NAMALWA (cell line): Measurements from ENCODE around the gene NRAS.

ENCODE experiments used
- DNase-seq: peaks from one replicate; pipeline ENCODE4 v3.0.0-alpha.2; 2015; ENCODE audit warnings: low spot score

The NRAS gene

DNA sequence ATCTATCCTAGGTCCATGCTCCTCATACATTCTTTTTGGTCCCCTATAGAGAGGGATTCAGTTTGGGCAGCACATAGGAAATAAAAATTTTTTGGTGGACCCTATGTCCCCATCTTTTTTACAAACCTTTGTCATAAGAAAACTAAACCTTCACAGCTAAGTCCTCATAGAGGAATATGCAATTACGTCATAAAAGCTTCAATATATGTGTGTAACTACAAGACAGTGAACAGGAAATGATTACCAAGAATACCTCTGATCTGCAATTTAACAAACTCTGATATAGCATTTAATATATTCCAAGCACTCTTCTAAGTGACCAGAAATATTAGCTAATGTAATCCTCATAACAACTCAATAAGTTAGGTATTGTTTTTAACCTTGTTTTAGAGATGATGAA is 40.5 kb downstream of the NRAS start:
- DNase-seq, result no peak

DNA sequence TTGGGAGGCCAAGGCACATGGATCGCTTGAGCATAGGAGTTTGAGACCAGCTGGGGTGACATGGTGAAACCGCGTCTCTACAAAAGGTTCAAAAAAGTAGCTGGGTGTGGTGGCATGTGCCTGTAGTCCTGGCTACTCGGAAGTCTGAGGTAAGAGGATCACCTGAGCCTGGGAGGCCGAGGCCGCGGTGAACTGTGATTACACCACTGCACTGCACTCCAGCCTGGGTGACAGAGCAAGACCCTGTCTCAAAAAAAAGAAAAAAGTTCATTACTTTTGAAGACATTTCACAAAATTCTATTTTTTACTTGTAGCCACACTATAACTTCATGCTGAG is 44.7 kb downstream of the NRAS start:
- no peak for DNase-seq

DNA sequence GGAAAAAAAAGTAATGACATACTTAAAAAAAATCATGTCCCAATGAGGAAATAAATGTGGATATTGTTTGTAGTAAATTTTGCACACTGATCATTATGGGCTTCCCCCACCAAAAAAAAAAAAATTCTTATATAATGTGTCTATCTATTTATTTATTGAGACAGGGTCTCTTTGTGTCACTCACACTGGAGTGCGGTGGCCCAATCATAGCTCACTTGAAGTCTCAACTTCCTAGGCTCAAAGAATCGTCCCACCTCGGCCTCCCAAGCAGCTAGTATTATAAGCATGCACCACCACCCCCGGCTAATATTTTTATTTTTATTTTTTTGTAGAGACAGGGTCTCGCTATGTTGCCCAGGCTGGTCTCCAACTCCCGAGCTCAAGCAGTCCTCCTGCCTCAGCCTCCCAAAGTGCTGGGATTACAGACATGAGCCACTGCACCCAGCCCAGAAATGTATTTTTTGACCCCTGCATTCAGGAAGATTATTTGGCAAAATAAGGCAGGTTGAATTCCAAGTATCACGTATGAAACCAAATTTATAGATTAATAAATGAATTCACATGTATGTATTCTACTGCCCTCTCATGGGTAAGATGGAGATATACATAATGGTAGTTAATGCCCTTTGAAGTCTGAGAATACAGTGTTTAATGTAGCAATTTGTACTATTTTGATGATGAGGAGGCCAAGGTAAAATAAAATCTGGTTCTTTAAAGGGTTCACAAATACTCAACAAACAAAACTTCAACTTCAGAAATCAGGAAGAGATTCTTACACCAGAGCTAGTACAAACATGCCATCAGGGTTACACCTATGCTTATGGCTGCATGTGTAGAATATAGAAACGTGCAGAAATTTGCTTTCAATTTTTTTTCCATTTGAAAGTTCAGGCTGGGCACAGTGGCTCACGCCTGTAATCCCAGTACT is 45.3 kb downstream of the NRAS start:
- DNase-seq, result peak; percentile 43

DNA sequence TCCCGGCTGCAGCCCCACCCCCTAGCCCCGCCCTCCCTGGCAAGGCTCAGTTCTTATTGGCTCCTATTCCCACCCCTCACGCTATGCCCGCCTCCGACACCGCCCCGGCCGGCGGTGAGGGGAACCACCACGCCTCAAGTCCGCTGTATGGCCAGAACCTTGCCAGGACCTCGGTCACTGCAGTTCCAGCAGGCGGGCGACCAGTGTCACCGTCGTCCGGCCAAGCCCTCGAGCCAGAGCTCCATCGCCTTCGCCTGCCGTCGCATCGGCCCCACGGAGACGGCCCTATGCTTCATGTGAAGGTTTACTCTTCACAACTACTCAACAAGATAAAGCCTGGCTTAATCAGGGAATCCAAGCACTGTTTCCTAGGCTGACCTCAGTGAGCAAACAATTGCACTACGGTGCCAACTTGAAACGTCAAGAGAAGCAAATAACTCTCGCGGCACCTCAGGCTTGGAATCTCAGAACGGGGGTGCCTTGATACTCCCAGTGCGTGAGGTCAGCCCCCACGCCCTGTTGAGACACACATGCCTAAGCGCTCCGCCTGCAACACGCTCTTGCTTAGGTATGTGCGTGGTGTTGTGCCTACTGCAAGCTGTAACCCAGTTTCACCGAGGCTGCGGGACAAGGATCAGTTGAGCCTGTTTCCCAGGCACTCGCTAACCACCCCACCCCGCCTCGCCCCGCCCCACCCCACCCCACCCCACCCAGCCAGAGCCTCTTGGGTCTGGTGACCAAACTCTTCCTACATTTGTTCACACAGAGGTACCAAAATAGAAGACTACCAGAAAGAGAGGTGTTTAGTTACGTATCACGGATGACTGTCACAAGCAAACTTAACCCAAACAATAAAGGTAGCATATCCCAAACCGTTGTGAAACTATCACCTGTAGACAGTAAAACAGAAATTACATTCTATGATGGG is 46.2 kb downstream of the NRAS start:
- peak; percentile 81 for DNase-seq

DNA sequence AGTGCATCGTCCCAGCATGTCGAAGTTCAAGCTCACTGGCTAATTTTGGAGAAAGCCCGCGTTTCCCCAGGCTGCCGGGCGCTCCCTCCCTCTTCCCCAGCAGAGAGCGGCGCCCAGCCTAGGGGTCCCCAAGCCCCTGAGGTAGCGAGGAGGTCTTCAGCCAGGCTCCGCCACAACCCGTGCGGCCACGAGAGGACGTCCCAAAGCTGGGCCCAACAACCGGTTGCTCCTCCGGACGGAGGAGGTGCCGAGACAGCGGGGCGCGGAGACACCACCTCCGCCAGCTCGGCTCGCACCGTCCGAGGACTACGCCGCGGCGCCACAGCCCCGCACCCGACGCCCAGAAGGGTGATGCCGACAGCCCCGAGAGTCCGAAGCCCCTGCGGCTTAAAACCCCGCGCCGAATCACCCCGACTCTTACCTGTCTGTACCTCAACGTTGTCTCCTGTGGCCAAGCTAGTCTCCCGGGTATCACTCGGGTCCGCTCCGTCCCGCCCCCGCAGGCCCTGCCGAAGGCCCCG is 46.9 kb downstream of the NRAS start, which contains the start of gene DENND2C:
DENND2C (minus strand) TSS at position 488 of the 521 bp plus-strand sequence. CDS start 44,065 bp downstream, outside the sequence.
- DNase-seq, result no peak

DNA sequence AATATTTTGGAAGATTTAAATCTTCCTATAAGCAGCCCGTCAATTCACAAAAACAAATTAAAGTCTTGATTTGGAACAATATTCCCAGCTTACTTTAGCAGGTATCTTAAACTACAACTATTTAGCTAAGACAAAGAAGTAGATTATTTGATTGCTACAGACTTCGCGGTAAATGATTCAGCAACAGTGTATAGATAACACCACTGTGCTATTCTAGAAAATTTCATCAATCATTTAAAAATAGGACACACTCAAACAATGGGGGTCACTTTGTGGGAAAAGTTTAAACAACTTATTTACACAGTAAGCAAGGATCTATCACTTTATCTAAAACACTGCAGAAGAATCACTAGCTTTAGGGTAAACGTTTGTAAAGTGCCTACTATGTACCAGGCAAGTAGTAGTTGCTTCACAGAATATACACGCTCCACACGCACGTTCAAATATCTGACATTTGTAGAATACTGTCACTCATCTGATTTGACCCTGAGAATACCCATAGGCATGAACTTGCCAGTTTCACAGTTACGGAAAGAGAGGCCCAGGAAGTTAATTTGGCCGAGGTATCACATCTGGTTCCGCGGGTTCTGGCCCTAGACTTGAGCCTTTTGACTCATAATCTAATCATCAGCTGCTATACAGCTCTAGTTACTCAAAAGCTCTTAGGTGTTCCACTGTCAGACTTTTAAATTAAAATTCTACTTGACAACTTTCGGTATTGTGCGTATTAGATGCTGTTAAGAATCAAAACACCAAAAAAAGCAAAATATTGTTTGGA is 47.6 kb downstream of the NRAS start:
- peak; percentile 11 for DNase-seq

DNA sequence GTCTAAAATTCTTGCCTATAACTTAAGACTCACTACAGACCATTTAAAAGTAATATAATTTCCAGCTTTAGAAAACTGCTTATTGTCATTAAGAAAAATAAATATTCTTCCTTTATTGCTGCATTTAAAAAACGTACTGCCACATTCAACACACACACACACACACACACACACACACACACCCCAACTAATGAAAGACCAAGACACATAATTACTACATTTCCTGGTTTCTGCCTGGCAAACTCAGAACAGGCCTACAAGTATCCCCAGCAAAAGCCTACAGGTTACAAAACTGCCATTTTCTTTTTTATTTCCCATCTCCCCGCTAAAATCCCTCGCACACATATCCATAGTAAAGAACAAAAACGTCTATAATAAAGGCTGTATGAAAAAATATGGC is 48.2 kb downstream of the NRAS start:
- no peak for DNase-seq

DNA sequence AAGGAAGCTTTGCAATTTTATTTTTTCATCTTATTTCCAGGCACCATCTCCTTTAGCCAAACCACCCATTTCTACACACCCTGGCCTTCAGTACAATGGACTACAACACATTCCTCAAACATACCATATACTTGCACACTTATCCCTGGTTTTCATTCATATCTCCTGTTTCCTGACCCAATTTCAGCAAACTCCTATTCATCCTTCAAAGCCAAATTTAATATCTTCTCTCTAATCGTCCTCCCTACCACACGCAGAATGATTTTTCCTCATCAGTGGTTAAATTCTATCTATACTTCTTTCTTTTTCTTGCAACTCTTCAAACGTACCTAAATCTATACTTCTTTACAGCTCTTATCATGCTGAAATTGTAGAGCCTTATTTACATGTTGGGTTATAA is 49.6 kb downstream of the NRAS start:
- no peak for DNase-seq

DNA sequence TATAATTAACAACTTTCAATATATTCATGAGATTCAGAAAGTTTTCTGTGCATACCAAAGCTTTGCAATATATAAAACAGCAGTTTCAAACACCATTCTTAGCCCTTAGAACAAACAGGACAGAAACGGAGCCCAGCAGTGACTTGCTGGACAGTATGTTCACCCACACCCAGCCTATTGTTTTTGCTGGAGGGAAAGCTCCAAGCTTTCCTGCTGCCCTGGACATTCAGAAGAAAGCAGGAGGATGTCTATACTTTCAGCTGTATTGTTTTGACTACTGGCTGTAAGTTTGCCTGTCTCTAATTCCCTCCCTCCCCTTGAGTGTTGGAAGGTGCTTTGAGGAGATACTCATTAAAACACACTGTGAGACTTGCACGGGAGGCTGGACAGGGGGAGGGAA is 56.3 kb downstream of the NRAS start:
- no peak for DNase-seq
